GM19467 (cell line): Measurements from ENCODE around the gene CGAS.
"Not testable (repeated sequence)": the region's sequence is repeated elsewhere in the genome, so short reads cannot be mapped to it uniquely, and the experiment has no call there.

Source experiments
- ATAC-seq: cut with Tn5 transposase; IDR thresholded peaks from one replicate; pipeline ENCODE4 v1.9.1; 2021; ENCODE audit warnings: mild to moderate bottlenecking, moderate library complexity; ENCODE audit not compliant: unreplicated experiment

The CGAS gene

DNA sequence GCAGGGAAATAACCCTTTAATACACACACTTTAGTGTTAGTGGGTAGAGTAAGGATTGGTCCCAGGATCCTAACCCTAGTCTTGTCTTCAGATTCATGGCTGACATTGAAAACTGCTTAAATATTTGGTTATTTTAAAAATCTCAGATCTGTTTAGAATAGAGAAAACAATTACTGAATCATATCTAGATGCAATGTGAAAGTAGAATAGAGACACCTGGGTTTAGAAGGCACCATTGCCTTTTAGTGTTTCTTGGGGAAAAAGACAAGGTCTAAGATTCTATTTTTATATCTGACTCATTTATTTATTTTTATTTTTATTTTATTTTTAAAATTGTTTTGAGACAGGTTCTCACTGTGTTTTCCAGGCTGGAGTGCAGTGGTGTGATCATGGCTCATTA lies 51.4 kb downstream of the CGAS start:
- ATAC-seq = no peak

DNA sequence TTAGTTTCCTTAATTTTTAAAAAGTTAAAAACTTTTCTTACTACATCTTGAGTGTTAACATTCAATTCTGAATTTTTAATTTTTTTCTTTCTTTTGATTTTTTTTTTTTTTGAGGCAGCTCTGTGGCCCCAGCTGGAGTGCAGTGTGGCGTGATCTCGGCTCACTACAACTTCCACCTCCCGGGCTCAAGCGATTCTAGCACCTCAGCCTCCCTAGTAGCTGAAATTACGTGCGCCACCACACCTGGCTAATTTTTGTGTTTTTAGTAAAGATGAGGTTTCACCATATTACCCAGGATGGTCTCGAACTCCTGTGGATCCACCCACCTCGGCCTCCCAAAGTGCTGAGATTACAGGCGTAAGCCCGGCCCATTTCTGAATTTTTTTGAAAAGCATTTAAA lies 56.2 kb downstream of the CGAS start:
- no peak for ATAC-seq

DNA sequence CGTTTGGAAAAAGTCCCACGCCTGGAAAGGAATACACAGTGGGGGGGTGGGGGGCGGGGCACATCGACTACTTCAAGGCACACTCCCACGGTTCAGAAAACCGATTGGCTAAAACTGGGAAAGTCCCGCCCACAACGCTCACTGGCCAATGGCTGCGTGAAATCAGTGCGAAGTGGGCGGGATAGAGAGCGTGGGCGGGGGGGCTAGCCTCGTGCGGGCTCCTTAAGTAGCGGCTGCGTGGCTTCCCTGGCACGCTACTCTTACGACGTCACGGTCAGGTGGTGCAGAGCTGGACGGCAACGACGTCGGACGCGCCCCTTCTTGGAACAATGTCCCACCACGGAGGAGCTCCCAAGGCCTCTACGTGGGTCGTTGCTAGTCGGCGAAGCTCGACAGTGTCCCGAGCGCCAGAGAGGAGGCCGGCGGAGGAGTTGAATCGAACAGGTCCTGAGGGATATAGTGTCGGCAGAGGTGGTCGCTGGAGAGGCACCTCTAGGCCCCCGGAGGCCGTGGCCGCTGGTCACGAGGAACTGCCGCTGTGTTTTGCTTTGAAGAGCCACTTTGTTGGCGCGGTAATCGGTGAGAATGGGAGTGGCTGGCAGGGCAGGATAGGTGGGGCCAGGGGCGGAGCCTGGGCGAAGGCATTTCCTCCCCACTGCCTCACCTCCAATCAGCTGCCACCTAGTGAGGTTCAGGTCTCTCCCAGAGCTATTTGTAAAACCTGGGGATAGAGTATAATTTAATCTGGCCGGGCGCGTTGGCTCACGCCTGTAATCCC lies 57.3 kb downstream of the CGAS start, which contains the start of gene DDX43:
TSS of gene DDX43 (plus strand) at position 252 of the 778 bp plus-strand sequence. CDS start at position 330, 78 bp downstream.
- ATAC-seq = no peak

DNA sequence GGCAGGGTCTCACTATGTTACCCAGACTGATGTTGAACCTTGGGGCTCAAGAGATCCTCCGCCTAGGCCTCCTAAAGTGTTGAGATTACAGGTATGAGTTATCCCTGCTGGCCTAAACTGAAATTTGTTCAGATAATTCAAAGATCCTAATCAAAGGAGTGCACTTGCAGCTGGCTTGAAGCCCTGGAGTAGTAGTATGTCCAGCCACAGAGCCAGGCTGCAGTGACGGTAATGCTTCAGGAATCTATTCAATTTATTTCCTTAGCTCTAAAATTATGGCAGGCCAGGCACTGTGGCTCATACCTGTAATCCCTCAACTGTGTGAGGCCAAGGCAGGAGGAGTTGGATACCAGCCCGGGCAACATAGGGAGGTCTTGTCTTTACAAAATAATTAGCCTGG lies 58.8 kb downstream of the CGAS start:
- no peak for ATAC-seq

DNA sequence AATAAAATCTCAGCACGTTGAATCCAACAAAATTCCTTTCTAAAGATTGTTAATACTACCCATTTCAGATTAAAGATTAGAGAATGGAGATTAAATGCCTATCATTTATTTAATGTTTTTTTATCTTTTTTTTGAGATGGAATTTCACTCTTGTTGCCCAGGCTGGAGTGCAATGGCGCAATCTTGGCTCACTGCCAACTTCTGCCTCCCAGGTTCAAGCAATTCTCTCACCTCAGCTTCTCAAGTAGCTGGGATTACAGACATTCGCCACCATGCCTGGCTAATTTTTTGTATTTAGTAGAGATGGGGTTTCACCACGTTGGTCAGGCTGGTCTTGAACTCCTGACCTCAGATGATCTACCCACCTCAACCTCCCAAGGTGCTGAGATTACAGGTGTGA lies 59.9 kb downstream of the CGAS start:
- not testable (repeated sequence) for ATAC-seq

DNA sequence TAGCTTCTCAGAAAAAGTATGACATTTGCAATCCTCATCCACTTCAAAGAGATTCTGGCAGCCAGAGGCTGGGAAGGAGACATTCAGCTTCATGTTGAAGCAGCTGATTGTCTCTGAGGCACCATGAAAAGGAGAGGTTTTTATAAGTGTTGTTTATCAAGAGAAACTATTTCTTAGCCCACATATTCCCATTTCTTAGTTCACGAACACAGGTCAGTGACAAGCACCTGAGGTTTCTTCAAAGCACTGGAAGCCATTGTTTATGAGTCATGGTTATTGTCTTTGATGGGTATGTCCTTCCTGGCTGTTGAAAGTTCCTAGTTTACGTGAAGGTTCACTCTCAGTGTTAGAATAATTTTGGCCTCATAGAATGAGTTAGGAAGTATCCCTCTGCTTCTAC lies 60.4 kb downstream of the CGAS start:
- no peak for ATAC-seq

- no peak for ATAC-seq
Observed at GRCh38 chr6:73389854-73390253, 62.2 kb downstream of the CGAS start.

GRCh38 chr6:73388800-73389512 lies 63.1 kb downstream of the CGAS start:
- ATAC-seq = no peak

DNA sequence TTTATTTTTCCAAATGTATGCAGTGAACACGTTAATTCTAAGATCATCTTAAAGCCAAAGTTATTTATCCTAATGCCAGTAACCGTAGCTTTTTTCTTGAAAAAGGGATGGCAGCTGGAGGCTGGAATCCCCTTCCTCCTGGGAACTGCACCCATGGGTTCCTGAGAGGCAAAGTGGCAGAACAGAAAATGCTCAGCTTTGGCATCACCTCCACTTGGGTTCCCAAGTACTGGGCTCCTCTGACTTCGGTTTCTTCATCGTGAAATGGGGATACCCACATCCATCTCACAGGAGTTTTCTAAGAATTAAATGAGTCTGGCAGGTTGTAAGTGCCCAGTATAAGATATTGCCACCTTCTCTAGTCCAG lies 63.7 kb downstream of the CGAS start:
- ATAC-seq = no peak

- ATAC-seq = no peak
Observed at GRCh38 chr6:73382462-73383113, 69.5 kb downstream of the CGAS start.

DNA sequence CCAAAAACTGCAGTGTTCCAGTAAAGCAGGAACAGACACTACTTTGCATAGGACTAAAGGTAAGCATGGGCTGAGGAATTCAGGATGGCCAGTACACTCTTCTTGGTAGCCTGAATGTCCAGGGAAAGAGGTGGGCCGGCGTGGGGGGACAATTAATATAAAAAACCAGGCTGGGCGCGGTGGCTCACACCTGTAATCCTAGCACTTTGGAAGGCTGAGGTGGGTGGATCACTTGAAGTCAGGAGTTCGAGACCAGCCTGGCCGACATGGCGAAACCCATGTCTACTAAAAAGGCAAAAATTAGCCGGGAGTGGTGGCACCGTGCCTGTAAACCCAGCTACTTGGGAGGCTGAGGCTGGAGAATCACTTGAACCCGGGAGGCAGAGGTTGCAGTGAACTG lies 70.6 kb downstream of the CGAS start:
- not testable (repeated sequence) for ATAC-seq

- ATAC-seq = no peak
Observed at GRCh38 chr6:73377225-73377624, 74.9 kb downstream of the CGAS start.

GRCh38 chr6:73375216-73375615 lies 76.9 kb downstream of the CGAS start:
- ATAC-seq = no peak
